GM12878 (cell line): ENCODE data around the gene SPANXN3. TPM values are rescaled to one million over a fixed set of nuclear protein-coding genes. Genes with fewer than 3 reads are reported as not detected.

Source experiments
- ATAC-seq: fragments of 200-7000 bp; cut with Tn5 transposase; 3 replicates; pipeline ENCODE4 v1.9.1; 2020; ENCODE audit warnings: mild to moderate bottlenecking, moderate library complexity
- BruUV-seq: library from RNA; stranded (reverse); fragments of 400-500 nt; replicated peaks from 2 replicates; lab custom pipeline; 2021; lab: Mats Ljungman, UMichigan
- CTCF ChIA-PET: fragments of 300-600 bp; sonication (Branson Sonifier 250); formaldehyde crosslinking; extraction: SDS; loops from one replicate; lab custom pipeline; 2021; ENCODE audit warnings: inconsistent platforms; lab: Yijun Ruan, JAX
- POLR2A ChIA-PET: fragments of 350-600 bp; formaldehyde crosslinking; extraction: SDS; loops from one replicate; lab custom pipeline; 2021; ENCODE audit warnings: inconsistent platforms; lab: Charles Lee
- RAD21 ChIA-PET: fragments of 300-600 bp; sonication (Branson Sonifier 250); formaldehyde crosslinking; loops from one replicate; lab custom pipeline; 2023; ENCODE audit warnings: antibody characterized with exemption; ENCODE audit not compliant: unreplicated experiment; lab: Charles Lee
- SMC1A ChIA-PET: fragments of 300-600 bp; sonication (Branson Sonifier 250); formaldehyde crosslinking; loops from one replicate; lab custom pipeline; 2023; ENCODE audit not compliant: unreplicated experiment, uncharacterized antibody; lab: Charles Lee
- DNase-seq: peaks from one replicate; pipeline ENCODE4 v3.0.0-alpha.2; 2011; ENCODE audit warnings: low read depth, low spot score
- FAIRE-seq: peaks from 3 replicates; lab custom pipeline; 2011; peaks lifted over from hg19 to GRCh38; lab: Jason Lieb, UNC
- H2AFZ ChIP-seq: 2 replicates; pipeline ENCODE4 v1.6.0; 2011; ENCODE audit warnings: low read depth, low read length, control low read depth; ENCODE audit not compliant: control insufficient read depth
- H3K27ac ChIP-seq: 2 replicates; pipeline ENCODE4 v1.5.1; 2011; ENCODE audit warnings: control low read depth; ENCODE audit not compliant: control insufficient read depth, insufficient read depth
- H3K27me3 ChIP-seq, 2 experiments: replicated peaks in 1 of 2; 2 replicates each; pipeline versions ENCODE4 v1.6.0 to v1.6.1; 2011; ENCODE audit warnings: low read length in 1 of 2; ENCODE audit not compliant: control insufficient read depth in 2 of 2, insufficient read depth in 2 of 2
- H3K36me3 ChIP-seq, 2 experiments: 2 replicates each; pipeline ENCODE4 v1.5.1; 2011; ENCODE audit warnings: low read length in 1 of 2; ENCODE audit not compliant: control insufficient read depth in 2 of 2, insufficient read depth in 2 of 2
- H3K4me1 ChIP-seq: 2 replicates; pipeline ENCODE4 v1.6.1; 2011; ENCODE audit warnings: mild to moderate bottlenecking, low read length, moderate library complexity, mixed read lengths; ENCODE audit not compliant: control insufficient read depth, insufficient read depth
- H3K4me2 ChIP-seq: 2 replicates; pipeline ENCODE4 v1.6.0; 2011; ENCODE audit warnings: control low read depth; ENCODE audit not compliant: control insufficient read depth, insufficient read depth
- H3K4me3 ChIP-seq: fragments of 200-600 bp; sonication (generic); 2 replicates; pipeline ENCODE4 v1.5.1; 2016
- H3K79me2 ChIP-seq: 2 replicates; pipeline ENCODE4 v1.6.0; 2011; ENCODE audit warnings: low read length; ENCODE audit not compliant: control insufficient read depth, insufficient read depth
- H3K9ac ChIP-seq: 2 replicates; pipeline ENCODE4 v1.8.0; 2011; ENCODE audit warnings: low read length, control low read depth, mixed read lengths; ENCODE audit not compliant: control insufficient read depth, insufficient read depth
- H3K9me3 ChIP-seq: replicated peaks from 3 replicates; pipeline ENCODE4 v1.5.1; 2011; ENCODE audit warnings: mild to moderate bottlenecking, low read length; ENCODE audit not compliant: control insufficient read depth, insufficient read depth
- H4K20me1 ChIP-seq: 2 replicates; pipeline ENCODE4 v1.6.0; 2011; ENCODE audit not compliant: control insufficient read depth, insufficient read depth
- ATF7 ChIP-seq: fragments of 450-650 bp; IDR thresholded peaks from 2 replicates; pipeline ENCODE4 v1.6.1; 2016; ENCODE audit warnings: low read depth, mild to moderate bottlenecking
- CEBPB ChIP-seq, 2 experiments: fragments of 150-350 bp in 1 of 2; IDR thresholded peaks; 2 replicates each; pipeline ENCODE4 v1.6.1; 2012 to 2014; ENCODE audit warnings: low read depth in 2 of 2, low read length in 2 of 2, borderline replicate concordance in 1 of 2, inconsistent platforms in 1 of 2
- MLLT1 ChIP-seq: fragments of 450-650 bp; IDR thresholded peaks from 2 replicates; pipeline ENCODE4 v1.6.1; 2016; ENCODE audit warnings: mild to moderate bottlenecking
- MYC ChIP-seq: IDR thresholded peaks from 2 replicates; pipeline ENCODE4 v1.6.1; 2011; ENCODE audit warnings: mild to moderate bottlenecking, low read length, moderate library complexity, inconsistent platforms; ENCODE audit not compliant: insufficient read depth, insufficient replicate concordance, insufficient read length, severe bottlenecking
- PML ChIP-seq: IDR thresholded peaks from 2 replicates; pipeline ENCODE4 v1.6.1; 2012; ENCODE audit warnings: low read length, inconsistent platforms
- POLR2AphosphoS2 ChIP-seq: IDR thresholded peaks from 2 replicates; pipeline ENCODE4 v1.6.1; 2011; ENCODE audit warnings: low read depth, mild to moderate bottlenecking, low read length, improper control_type of control experiment, moderate library complexity
- RAD51 ChIP-seq: fragments of 450-650 bp; IDR thresholded peaks from 2 replicates; pipeline ENCODE4 v1.6.1; 2016; ENCODE audit warnings: moderate library complexity, mild to moderate bottlenecking, inconsistent platforms
- RUNX3 ChIP-seq: IDR thresholded peaks from 2 replicates; pipeline ENCODE4 v1.6.1; 2012; ENCODE audit warnings: low read length, inconsistent platforms
- SIX5 ChIP-seq: IDR thresholded peaks from 2 replicates; pipeline ENCODE4 v1.6.1; 2011; ENCODE audit warnings: mild to moderate bottlenecking, low read depth, low read length, moderate library complexity; ENCODE audit not compliant: severe bottlenecking
- YBX1 ChIP-seq: fragments of 450-650 bp; IDR thresholded peaks from 2 replicates; pipeline ENCODE4 v1.6.1; 2016; ENCODE audit warnings: antibody characterized with exemption
- ZNF592 ChIP-seq: fragments of 450-650 bp; IDR thresholded peaks from 2 replicates; pipeline ENCODE4 v1.6.1; 2017; ENCODE audit warnings: mild to moderate bottlenecking, moderate library complexity
- WGBS: methylation state at CpG from one replicate; pipeline ENCODE4 v1.1.6; 2016; ENCODE audit warnings: low lambda C conversion rate; ENCODE audit not compliant: insufficient replicate concordance, insufficient coverage; ENCODE audit errors: missing lambda C conversion rate; 5-methylcytosine and 5-hydroxymethylcytosine counted together
- in situ Hi-C: fragments of 300-500 bp; cut with MboI; formaldehyde crosslinking; loops from 9 replicates; pipeline ENCODE4 v1.14.3; 2018; ENCODE audit warnings: mixed read lengths
- intact Hi-C: fragments of 100-400 bp; cut with micrococcal nuclease; formaldehyde crosslinking; loops from one replicate; pipeline ENCODE4 v1.14.2; 2022; ENCODE audit not compliant: unreplicated experiment
- polyA plus RNA-seq, 11 experiments: library from polyadenylated mRNA; depleted of rRNA in 4 of 11; unstranded in 6 of 11; stranded (reverse) in 5 of 11; fragments of >200 nt; fragmentation: Nextera tagmentation in 4 of 11; fragmentation: Illumina TruSeq in 1 of 11; extraction: Ambion mirVana in 4 of 11; extraction: Trizol in 1 of 11; gene quantifications; 1 replicate in 1 of 11; 2 replicates in 10 of 11; pipeline versions ENCODE4 v1.2.1 to v1.2.3, GENCODE V29; 2011 to 2016; ENCODE audit warnings: inconsistent platforms in 2 of 11, missing spikeins in 2 of 11, low read depth in 1 of 11
- total RNA-seq, 4 experiments: library from RNA; depleted of rRNA in 3 of 4; stranded (reverse); fragments of >200 nt in 3 of 4; fragmentation: Illumina TruSeq in 1 of 4; extraction: Trizol in 1 of 4; gene quantifications; 2 replicates each; pipeline versions ENCODE4 v1.2.1 to v1.2.3, GENCODE V29; 2013 to 2021
- TF ChIP-seq, protein P1 (sequence below): IDR thresholded peaks from 2 replicates; pipeline ENCODE4 v1.6.1; 2011; ENCODE audit warnings: borderline replicate concordance, low read depth, mild to moderate bottlenecking, moderate library complexity, low read length; ENCODE audit not compliant: insufficient read depth, poor library complexity, severe bottlenecking
- TF ChIP-seq, protein P2 (sequence below): IDR thresholded peaks from 2 replicates; pipeline ENCODE4 v1.6.1; 2012; ENCODE audit warnings: low read depth, low read length, improper control_type of control experiment

The SPANXN3 gene
- total and polyA plus RNA-seq, 10 of the 15 experiments (the other 5 are each of a cell fraction or from before 2014, with no cell fraction given): not detected

DNA sequence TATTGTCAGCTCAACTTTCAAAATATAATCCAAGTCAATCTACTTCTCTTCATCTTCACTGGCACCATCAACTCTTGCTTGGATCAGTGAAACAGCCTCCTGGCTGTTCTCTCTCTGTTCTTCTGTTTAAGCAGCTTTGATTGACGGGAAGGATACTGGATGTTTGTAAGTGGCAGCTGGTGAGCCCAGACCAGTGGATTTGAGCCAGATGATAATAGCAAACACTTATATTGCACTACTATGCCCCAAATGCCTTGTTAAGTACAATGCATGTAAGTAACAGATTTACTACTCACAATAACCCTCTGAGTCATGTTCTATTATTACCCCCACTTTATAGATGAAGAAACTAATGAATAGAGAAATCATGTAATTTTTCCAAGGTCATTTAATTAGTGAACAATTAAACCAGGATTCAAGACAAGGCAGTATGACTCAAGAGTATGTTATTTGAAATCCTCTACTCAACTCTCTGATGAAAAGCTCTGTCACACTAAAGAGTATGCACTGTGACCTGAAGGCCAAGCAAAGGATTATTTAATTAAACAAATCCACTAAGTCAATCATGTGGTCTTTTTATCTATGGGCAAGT lies 44.8 kb downstream of the SPANXN3 start:
- BruUV-seq: no TSS peak
- intact Hi-C loops: no loop called here
- no peaks in the 10 kb centered on the region for H3K9me3 ChIP-seq
- TF ChIP-seq RAD51 (no peak), RUNX3 (no peak), MLLT1 (no peak), SIX5 (no peak), YBX1 (no peak), ATF7 (no peak), ZNF592 (no peak), POLR2AphosphoS2 (no peak), PML (no peak), CEBPB (IDR thresholded peaks at IDR 0.05; ENCODE audit: borderline replicate concordance in 1 of 2, low read depth in 2 of 2, low read length in 2 of 2) (no peak), MYC (no peak)
- TF ChIP-seq, protein P1, sequence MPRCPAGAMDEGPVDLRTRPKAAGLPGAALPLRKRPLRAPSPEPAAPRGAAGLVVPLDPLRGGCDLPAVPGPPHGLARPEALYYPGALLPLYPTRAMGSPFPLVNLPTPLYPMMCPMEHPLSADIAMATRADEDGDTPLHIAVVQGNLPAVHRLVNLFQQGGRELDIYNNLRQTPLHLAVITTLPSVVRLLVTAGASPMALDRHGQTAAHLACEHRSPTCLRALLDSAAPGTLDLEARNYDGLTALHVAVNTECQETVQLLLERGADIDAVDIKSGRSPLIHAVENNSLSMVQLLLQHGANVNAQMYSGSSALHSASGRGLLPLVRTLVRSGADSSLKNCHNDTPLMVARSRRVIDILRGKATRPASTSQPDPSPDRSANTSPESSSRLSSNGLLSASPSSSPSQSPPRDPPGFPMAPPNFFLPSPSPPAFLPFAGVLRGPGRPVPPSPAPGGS: no peak
- TF ChIP-seq, protein P2, sequence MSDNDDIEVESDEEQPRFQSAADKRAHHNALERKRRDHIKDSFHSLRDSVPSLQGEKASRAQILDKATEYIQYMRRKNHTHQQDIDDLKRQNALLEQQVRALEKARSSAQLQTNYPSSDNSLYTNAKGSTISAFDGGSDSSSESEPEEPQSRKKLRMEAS: no peak
- TF ChIP-seq, all 136 proteins: peak for 0
- Histone ChIP-seq H3K27me3 (no peaks in the 10 kb centered on the region), H3K79me2 (no peaks in the 10 kb centered on the region), H3K27ac (no peak overlapping the region), H3K9ac (no peak overlapping the region), H3K4me2 (no peak overlapping the region), H3K4me1 (no peaks in the 10 kb centered on the region), H3K4me3 (no peak overlapping the region), H2AFZ (no peak overlapping the region), H3K36me3 (no peaks in the 10 kb centered on the region), H4K20me1 (no peaks in the 10 kb centered on the region)
- DNase-seq: no peak
- in situ Hi-C loops: no loop called here
- FAIRE-seq: no peak
- ATAC-seq: no peak
- 5% methylated on average over 1 of the region's 1 CpG for WGBS
- ChIA-PET SMC1A (no interaction called here), POLR2A (no interaction called here), CTCF (no interaction called here), RAD21 (no interaction called here)
